Ovary (tissue), 9 donors: ENCODE results near the gene SLC2A10. TPM values are rescaled to one million over a fixed set of nuclear protein-coding genes. Genes with fewer than 3 reads are reported as not detected.

ENCODE experiments used
- DNase-seq, 5 donors: peaks; one replicate each; pipeline ENCODE4 v3.0.0-alpha.2; 2019 to 2020
- H3K27ac ChIP-seq, 2 donors: fragments of 200-600 bp; one replicate each; pipeline versions ENCODE4 v1.5.1 to v1.8.0; 2019 to 2022
- H3K27me3 ChIP-seq: fragments of 200-600 bp; one replicate; pipeline ENCODE4 v1.8.0; 2022
- H3K36me3 ChIP-seq: fragments of 200-600 bp; sonication (generic); one replicate; pipeline ENCODE4 v1.5.1; 2019
- H3K4me1 ChIP-seq: one replicate; pipeline ENCODE4 v1.8.1; 2013; ENCODE audit warnings: mild to moderate bottlenecking, moderate library complexity; ENCODE audit not compliant: insufficient read depth
- H3K4me3 ChIP-seq: fragments of 200-600 bp; sonication (generic); one replicate; pipeline ENCODE4 v1.5.1; 2017
- H3K9me3 ChIP-seq, 2 donors: fragments of 200-600 bp in 1 of 2; sonication (generic) in 1 of 2; one replicate each; pipeline versions ENCODE4 v1.5.1 to v1.8.1; 2013 to 2019; ENCODE audit warnings: mild to moderate bottlenecking in 1 of 2, moderate library complexity in 1 of 2
- EP300 ChIP-seq: sonication (generic); formaldehyde crosslinking; IDR thresholded peaks from one replicate; pipeline ENCODE4 v1.6.1; 2017; ENCODE audit warnings: antibody characterized with exemption
- POLR2A ChIP-seq: fragments of 450-650 bp; IDR thresholded peaks from one replicate; pipeline ENCODE4 v1.6.1; 2017; ENCODE audit warnings: antibody characterized with exemption, mild to moderate bottlenecking, moderate library complexity
- WGBS, 3 donors: extraction: QIAGEN DNeasy Blood & Tissue Kit in 1 of 3; methylation state at CpG; one replicate each; pipeline versions ENCODE4 v1.1.5 to v1.1.7; 2013 to 2017; 5-methylcytosine and 5-hydroxymethylcytosine counted together
- intact Hi-C, 4 donors: fragments of 100-400 bp; cut with DNase I; formaldehyde crosslinking; loops; one replicate each; pipeline versions ENCODE4 v1.11.0 to v1.15.1; 2022 to 2023
- polyA plus RNA-seq, 2 donors: library from polyadenylated mRNA; stranded (reverse); fragments of 200-250 nt in 1 of 2; fragments of 350-450 nt in 1 of 2; fragmentation: Illumina TruSeq in 1 of 2; extraction: RNeasy Lipid Tissue Mini Kit (QIAGEN cat#74804) in 1 of 2; gene quantifications; one replicate each; pipeline ENCODE4 v1.2.3, GENCODE V29; 2013 to 2014
- total RNA-seq, 7 donors: library from RNA; depleted of rRNA in 2 of 7; stranded (reverse); fragments of >200 nt in 2 of 7; fragmentation: NEBNext Ultra II Directional in 3 of 7; extraction: Animal tissue kit (Norgen Biotek cat#: 25700) in 3 of 7; gene quantifications; one replicate each; pipeline versions ENCODE4 v1.1.0 to v1.2.4, GENCODE V29; 2016 to 2023
- TF ChIP-seq, protein P1 (sequence below), 3 donors: fragments of 450-650 bp in 2 of 3; fragments of 200-600 bp in 1 of 3; IDR thresholded peaks; one replicate each; pipeline versions ENCODE4 v1.5.1 to v1.8.0; 2016 to 2022; ENCODE audit warnings: antibody characterized with exemption in 3 of 3, mild to moderate bottlenecking in 1 of 3
- donor health status: DM: no; HTN: no; CAD: no; lungs with moderate emphysema.
- donor health status: DM: no; HTN: no; CAD: no.
- donor health status: Bipolar disorder and iron deficiency.
- donor health status: DM: yes; HTN: yes; CAD: no.
- donor health status: DM: no; HTN: no; CAD: no.
- donor health status: DM: yes; HTN: yes; CAD: no.

SLC2A10 gene
- total and polyA plus RNA-seq, 9 donors, result 7.3 to 27.7 (median 15.1) TPM

DNA sequence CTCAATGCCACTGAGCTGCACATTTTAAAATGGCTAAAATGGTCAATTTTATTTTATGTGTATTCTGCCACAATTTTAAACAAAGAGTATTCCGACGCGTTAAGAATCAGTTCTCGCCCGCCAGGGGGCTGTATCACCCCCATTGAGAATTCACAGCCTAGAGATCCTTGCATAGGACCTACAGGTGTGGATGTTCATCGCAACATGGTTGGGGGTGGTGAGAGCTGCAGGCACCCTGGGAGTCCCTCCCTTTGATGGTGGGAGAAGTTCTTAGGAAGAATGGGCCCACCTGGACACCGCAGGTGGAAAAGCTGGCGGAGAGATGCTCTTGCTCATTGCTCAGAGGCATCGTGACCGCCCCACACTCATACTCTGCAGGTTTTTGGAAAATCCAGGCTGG lies 63.5 kb downstream of the SLC2A10 start:
- no peak for DNase-seq
- H3K36me3 ChIP-seq, result no peaks in the 10 kb centered on the region
- 71 to 82% (median 78%) methylated on average over 10 of the region's 10 CpGs for WGBS, 3 donors
- no peaks in the 10 kb centered on the region for H3K27me3 ChIP-seq
- intact Hi-C loops, result no loop called here
- no peak overlapping the region for H3K27ac ChIP-seq
- H3K4me3 ChIP-seq, result no peak overlapping the region
- H3K4me1 ChIP-seq, result no peaks in the 10 kb centered on the region
- no peak for TF ChIP-seq EP300
- TF ChIP-seq, protein P1, sequence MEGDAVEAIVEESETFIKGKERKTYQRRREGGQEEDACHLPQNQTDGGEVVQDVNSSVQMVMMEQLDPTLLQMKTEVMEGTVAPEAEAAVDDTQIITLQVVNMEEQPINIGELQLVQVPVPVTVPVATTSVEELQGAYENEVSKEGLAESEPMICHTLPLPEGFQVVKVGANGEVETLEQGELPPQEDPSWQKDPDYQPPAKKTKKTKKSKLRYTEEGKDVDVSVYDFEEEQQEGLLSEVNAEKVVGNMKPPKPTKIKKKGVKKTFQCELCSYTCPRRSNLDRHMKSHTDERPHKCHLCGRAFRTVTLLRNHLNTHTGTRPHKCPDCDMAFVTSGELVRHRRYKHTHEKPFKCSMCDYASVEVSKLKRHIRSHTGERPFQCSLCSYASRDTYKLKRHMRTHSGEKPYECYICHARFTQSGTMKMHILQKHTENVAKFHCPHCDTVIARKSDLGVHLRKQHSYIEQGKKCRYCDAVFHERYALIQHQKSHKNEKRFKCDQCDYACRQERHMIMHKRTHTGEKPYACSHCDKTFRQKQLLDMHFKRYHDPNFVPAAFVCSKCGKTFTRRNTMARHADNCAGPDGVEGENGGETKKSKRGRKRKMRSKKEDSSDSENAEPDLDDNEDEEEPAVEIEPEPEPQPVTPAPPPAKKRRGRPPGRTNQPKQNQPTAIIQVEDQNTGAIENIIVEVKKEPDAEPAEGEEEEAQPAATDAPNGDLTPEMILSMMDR (IDR thresholded peaks at IDR 0.05), result no peak
- TF ChIP-seq POLR2A, result no peak
- no peaks in the 10 kb centered on the region for H3K9me3 ChIP-seq

DNA sequence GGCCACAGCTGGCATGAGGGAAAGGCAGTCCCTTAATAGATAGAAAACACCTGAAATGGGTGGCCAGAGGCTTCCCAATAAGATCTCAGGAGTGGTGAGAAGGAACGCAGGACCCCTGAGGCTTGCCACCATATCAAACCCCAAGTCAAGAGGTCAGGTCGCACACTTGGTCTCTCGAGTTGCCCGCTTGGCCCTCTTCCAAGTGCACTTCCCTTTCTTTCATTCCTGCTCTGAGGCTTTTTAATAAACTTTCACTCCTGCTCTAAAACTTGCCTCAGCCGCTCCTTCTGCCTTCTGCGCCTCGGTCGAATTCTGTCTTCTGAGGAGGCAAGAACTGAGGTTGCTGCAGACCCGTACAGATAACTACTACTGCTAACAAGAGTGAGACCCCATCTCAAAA lies 64.2 kb downstream of the SLC2A10 start:
- DNase-seq, result no peak
- TF ChIP-seq, protein P1 (IDR thresholded peaks at IDR 0.05), result no peak
- TF ChIP-seq POLR2A, result no peak
- TF ChIP-seq EP300, result no peak
- no peak overlapping the region for H3K27ac ChIP-seq
- no peaks in the 10 kb centered on the region for H3K36me3 ChIP-seq
- intact Hi-C loops, result no loop called here
- no peaks in the 10 kb centered on the region for H3K27me3 ChIP-seq
- H3K9me3 ChIP-seq, result no peaks in the 10 kb centered on the region
- no peaks in the 10 kb centered on the region for H3K4me1 ChIP-seq
- WGBS, 3 donors, result 52 to 61% (median 55%) methylated on average over 9 of the region's 9 CpGs
- no peak overlapping the region for H3K4me3 ChIP-seq

DNA sequence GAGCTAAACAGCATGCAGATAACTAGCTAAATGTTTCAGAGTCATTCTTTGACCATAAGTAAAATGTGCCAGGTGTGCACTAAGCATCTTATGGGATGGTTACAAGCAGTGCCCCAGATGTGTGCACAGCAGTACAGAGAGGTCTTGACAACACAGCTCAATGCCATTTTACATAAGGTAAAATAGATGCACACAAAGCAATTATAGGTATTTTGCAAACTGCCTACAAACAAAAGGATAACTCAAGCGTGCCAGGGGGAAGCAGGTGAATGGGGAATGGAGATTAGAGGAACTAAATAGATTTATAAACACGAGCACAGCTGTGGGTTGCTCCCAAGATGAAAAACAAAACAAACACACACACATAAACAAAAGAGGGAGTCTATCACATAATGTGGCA lies 64.8 kb downstream of the SLC2A10 start:
- TF ChIP-seq EP300, result no peak
- TF ChIP-seq, protein P1 (IDR thresholded peaks at IDR 0.05), result no peak
- TF ChIP-seq POLR2A, result no peak
- Histone ChIP-seq H3K4me1 (no peaks in the 10 kb centered on the region), H3K27me3 (no peaks in the 10 kb centered on the region), H3K27ac (no peak overlapping the region), H3K36me3 (no peaks in the 10 kb centered on the region), H3K9me3 (no peaks in the 10 kb centered on the region), H3K4me3 (no peak overlapping the region)
- 6 to 26% (median 13%) methylated on average over 2 of the region's 2 CpGs for WGBS, 3 donors
- intact Hi-C loops, result no loop called here
- no peak for DNase-seq

GRCh38 chr20:46774943-46775560 lies 65.6 kb downstream of the SLC2A10 start:
- intact Hi-C loops, result no loop called here

More at GRCh38 chr20:46774943-46775560, 65.6 kb downstream of the SLC2A10 start:
- WGBS, 3 donors, result 79 to 85% (median 82%) methylated on average over 9 of the region's 9 CpGs
- DNase-seq, result no peak
- H3K9me3 ChIP-seq, result no peaks in the 10 kb centered on the region
- H3K27ac ChIP-seq, result no peak overlapping the region
- no peaks in the 10 kb centered on the region for H3K27me3 ChIP-seq
- TF ChIP-seq EP300 (no peak), POLR2A (no peak)
- TF ChIP-seq, protein P1 (IDR thresholded peaks at IDR 0.05), result no peak
- H3K4me1 ChIP-seq, result no peaks in the 10 kb centered on the region
- no peaks in the 10 kb centered on the region for H3K36me3 ChIP-seq
- no peak overlapping the region for H3K4me3 ChIP-seq
